Measurements from ENCODE around the gene ST7.

Gene ST7

GRCh38 chr7:117069379-117069778 lies 116.1 kb downstream of the ST7 start:
- FAIRE-seq = no peak

DNA sequence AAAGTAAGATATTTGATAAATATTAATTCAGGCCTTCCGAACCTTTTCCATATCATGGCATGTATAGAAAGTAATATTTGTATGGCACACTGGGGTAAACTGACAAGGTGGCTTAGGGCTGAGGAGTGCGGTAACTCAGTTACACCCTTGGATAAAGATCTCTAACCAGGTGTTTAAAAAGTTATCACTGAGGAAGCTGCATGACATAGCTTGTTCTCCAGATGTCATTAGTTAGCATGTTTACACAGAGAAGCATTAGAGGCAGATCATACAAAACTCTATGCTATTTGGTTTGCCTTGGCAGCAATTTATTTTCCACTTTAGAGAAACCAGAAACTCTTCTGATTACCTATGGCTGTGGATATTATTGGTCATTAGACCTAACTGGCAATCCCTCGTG lies 118.2 kb downstream of the ST7 start:
- no peak for FAIRE-seq

GRCh38 chr7:117072620-117073118 lies 119.4 kb downstream of the ST7 start:
- FAIRE-seq = no peak

- no peak for FAIRE-seq
These were observed 121.1 kb downstream of the ST7 start for GRCh38 chr7:117074378-117074777.

- FAIRE-seq = no peak
These were observed 122.6 kb downstream of the ST7 start for GRCh38 chr7:117075934-117076333.

- no peak for FAIRE-seq
These were observed 123.2 kb downstream of the ST7 start for GRCh38 chr7:117076426-117076943.

DNA sequence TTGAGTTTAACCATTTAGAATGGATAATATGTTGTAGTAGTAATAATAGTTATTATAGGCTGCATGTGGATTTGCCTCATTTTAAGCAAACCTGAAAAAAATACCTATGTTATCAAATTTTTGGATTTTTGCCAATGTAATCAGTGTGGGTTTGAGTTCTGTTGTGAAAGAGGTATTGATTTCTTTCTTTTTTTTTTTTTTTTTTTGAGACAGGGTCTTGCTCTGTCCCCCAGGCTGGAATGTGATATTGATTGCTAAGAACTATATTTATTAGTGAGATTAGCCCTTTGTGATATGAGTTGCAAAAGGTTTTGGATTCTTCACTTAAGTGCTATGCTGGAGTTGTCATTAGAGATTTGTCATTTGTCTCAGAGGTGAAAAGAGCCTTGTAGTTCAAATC lies 124.4 kb downstream of the ST7 start:
- no peak for FAIRE-seq

GRCh38 chr7:117082647-117083046 lies 129.3 kb downstream of the ST7 start:
- no peak for FAIRE-seq

DNA sequence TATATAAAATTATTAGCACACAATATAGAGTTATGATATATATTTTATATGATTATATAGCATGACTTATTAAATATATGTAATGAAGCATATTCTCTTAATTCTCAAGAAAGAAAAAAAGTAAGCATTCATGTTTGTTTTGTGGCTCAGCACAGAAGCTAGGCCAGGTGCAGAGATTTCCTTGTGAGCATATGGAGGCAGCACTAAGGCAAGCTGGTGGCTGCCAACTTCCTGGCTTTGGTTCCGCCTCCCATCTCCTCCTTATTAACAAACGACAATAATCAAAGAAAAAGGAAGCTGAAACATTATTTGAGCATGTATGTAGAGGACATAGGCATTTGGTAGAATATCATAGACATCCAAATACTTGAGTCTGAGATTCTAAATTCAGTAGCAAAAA lies 130.3 kb downstream of the ST7 start:
- no peak for FAIRE-seq

DNA sequence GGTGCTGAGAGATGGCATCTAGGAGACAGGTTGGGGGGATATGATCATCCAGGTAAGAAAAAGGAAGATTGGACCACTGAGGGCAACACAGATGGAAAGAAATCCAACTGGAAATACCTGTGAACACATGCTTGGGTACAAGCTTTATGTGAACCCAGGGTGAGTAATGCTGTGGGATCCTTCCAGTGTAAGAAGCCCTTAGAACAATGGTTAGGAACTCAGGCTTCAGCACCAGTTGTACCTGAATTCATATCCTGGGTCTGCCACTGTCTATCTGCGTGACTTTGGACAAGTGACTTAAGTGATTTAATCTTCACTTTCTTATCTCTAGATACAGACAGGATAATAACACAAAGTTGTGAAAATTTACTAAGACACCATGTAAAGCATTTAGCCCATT lies 131.0 kb downstream of the ST7 start:
- no peak for FAIRE-seq

GRCh38 chr7:117085275-117085674 lies 132.0 kb downstream of the ST7 start:
- FAIRE-seq = no peak

GRCh38 chr7:117085769-117086463 lies 132.6 kb downstream of the ST7 start:
- no peak for FAIRE-seq

GRCh38 chr7:117086788-117087187 lies 133.5 kb downstream of the ST7 start:
- FAIRE-seq = no peak

GRCh38 chr7:117087639-117088396 lies 134.5 kb downstream of the ST7 start:
- FAIRE-seq = no peak

- no peak for FAIRE-seq
These were observed 135.4 kb downstream of the ST7 start for GRCh38 chr7:117088623-117089194.

DNA sequence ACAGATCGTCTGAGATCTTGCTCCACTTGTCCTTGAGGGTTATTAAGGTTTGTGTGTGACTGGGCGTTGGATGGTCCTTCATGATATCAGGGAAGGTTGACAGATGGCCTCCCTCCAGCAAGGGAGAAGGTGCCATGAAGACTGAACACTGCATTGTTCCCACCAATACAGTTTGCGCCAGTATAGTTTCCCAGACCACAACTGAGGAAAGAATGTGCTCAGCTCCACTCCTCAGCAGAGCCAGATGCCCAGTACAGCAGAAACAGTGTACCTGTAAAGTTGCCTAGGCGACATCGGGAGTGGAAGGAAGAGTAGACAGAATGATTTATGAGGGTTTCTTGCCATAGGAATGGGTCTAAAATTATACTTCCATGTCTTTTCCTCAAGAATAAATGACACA lies 137.5 kb downstream of the ST7 start:
- FAIRE-seq = no peak

- FAIRE-seq = no peak
These were observed 138.4 kb downstream of the ST7 start for GRCh38 chr7:117091721-117092120.

GRCh38 chr7:117092785-117093184 lies 139.5 kb downstream of the ST7 start:
- no peak for FAIRE-seq

DNA sequence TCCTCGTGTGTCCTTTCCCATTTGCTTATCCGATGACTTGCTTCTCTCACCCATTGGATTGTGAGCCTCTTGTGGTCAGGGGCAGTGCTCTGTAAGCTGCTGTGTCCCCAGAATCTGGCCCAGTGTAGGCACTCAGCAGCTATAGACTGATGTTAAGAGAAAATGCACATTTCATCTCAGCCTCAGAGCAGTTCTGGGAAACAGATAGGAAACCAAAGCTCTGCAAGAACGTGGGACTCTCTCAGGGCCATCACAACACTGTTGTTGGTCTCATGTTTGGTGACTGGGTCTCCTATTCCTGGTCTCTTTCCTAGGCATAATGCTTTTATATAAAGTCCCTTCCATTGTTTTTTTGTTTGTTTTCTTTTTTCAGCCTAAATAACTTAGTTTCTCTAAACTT lies 141.2 kb downstream of the ST7 start:
- no peak for FAIRE-seq

DNA sequence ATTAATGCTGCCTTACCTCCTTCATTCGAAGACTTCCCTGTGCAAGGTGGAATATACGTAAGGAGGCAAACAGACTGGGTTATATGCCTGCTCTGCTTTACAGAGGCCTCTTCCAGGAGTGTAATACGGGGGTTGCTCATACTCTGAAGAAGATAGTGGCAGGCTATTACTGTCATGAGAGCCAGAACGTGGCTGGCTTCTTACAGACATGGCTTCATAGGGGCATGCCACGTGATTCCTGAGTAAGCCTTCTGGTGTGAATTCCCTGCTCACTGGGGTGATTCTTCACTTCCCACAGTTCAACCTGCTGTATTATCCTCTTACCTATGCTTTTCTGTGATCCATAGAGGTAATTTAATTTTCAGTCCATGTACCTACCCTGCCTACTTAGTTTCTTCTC lies 141.8 kb downstream of the ST7 start:
- FAIRE-seq = no peak

GRCh38 chr7:117096330-117096729 lies 143.0 kb downstream of the ST7 start:
- FAIRE-seq = no peak

- FAIRE-seq = no peak
These were observed 143.6 kb downstream of the ST7 start for GRCh38 chr7:117096942-117097341.

DNA sequence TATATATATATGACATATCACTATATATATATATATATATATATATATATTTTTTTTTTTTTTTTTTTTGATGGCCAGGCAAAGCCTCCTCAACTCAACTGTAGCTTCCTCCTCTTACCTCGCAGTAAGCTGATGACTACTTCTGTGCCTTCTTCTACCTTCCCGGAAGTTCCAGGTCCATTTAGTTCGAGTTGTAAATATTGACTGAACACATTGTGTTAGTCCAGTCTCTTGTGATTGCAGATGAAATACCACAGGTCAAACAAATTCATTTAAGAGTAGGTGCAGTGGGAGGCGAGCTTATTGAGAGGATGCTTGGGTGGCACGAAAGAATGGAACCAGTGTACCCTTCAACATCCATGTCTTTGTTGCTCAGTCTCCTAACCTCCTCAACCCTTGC lies 144.6 kb downstream of the ST7 start:
- FAIRE-seq = no peak

DNA sequence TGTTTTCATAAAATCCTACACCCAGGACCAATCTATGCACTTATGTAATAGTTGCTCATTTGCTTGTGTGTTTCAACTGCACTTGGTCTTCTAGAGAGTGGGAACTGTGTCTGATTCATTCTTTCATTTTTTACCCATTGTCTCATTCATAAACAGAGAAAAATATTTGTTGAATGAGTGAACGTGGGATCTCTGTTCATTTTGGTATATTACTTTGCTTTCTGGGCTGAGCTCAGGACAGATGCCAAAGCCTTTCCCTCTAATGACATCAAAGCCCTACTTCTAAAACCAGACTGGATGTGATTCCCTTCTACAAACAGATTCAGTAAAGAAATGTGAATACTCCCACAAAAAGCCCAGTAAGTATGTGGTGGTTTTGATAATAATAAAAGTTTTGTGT lies 145.2 kb downstream of the ST7 start:
- no peak for FAIRE-seq
